HepG2 (cell line): Measurements from ENCODE around the gene PTHLH. TPM values are rescaled to one million over a fixed set of nuclear protein-coding genes. Genes with fewer than 3 reads are reported as not detected.

ENCODE experiments used
- ATAC-seq: fragments of 200-7000 bp; cut with Tn5 transposase; 3 replicates; pipeline ENCODE4 v1.9.1; 2020; ENCODE audit warnings: mild to moderate bottlenecking, moderate library complexity
- BruUV-seq: library from RNA; stranded (reverse); fragments of 400-500 nt; replicated peaks from 2 replicates; lab custom pipeline; 2021; lab: Mats Ljungman, UMichigan
- CTCF ChIA-PET: fragments of 300-600 bp; formaldehyde crosslinking; extraction: SDS; loops from one replicate; lab custom pipeline; 2021; ENCODE audit warnings: low total read pairs, inconsistent platforms, low intra/inter-chr PET ratio; lab: Yijun Ruan, JAX
- POLR2A ChIA-PET: fragments of 350-600 bp; sonication (Branson Sonifier 250); formaldehyde crosslinking; loops from one replicate; lab custom pipeline; 2020; ENCODE audit warnings: antibody characterized with exemption, inconsistent platforms; lab: Yijun Ruan, JAX
- DNase-seq: peaks from one replicate; pipeline ENCODE4 v3.0.0-alpha.2; 2015; ENCODE audit warnings: low spot score
- FAIRE-seq: peaks from 3 replicates; lab custom pipeline; 2011; peaks lifted over from hg19 to GRCh38; lab: Jason Lieb, UNC
- H2AFZ ChIP-seq: one replicate; pipeline ENCODE4 v1.6.1; 2011; ENCODE audit warnings: low read length, inconsistent platforms
- H3K27ac ChIP-seq: fragments of 300-600 bp; 3 replicates; pipeline ENCODE4 v1.8.0; 2011; ENCODE audit warnings: mixed run types, mild to moderate bottlenecking, mixed read lengths, low read length, inconsistent platforms; ENCODE audit not compliant: insufficient read depth; ENCODE audit errors: extremely low read length
- H3K27me3 ChIP-seq, 2 experiments: fragments of 200-600 bp in 1 of 2; 2 replicates in 1 of 2; 3 replicates in 1 of 2; pipeline versions ENCODE4 v1.6.0 to v1.8.0; 2011; ENCODE audit warnings: low read length in 2 of 2, mild to moderate bottlenecking in 2 of 2, moderate library complexity in 2 of 2, inconsistent platforms in 1 of 2; ENCODE audit not compliant: insufficient read depth in 2 of 2, control insufficient read depth in 1 of 2
- H3K36me3 ChIP-seq, 2 experiments: fragments of 200-600 bp in 1 of 2; replicated peaks in 1 of 2; 2 replicates in 1 of 2; 3 replicates in 1 of 2; pipeline versions ENCODE4 v1.5.1 to v1.8.0; 2011; ENCODE audit warnings: low read length in 2 of 2, inconsistent platforms in 1 of 2; ENCODE audit not compliant: insufficient read depth in 2 of 2, control insufficient read depth in 1 of 2
- H3K4me1 ChIP-seq: 2 replicates; pipeline ENCODE4 v1.5.1; 2012; ENCODE audit warnings: low read length, inconsistent platforms; ENCODE audit not compliant: insufficient read depth
- H3K4me2 ChIP-seq: 2 replicates; pipeline ENCODE4 v1.6.0; 2011; ENCODE audit warnings: low read depth, low read length, inconsistent platforms
- H3K4me3 ChIP-seq, 3 experiments: fragments of 200-600 bp in 1 of 3; sonication (generic), shearing (Covaris generic) in 1 of 3; replicated peaks in 1 of 3; 2 replicates each; pipeline ENCODE4 v1.5.1; 2011 to 2016; ENCODE audit warnings: low read length in 3 of 3, inconsistent platforms in 2 of 3, low read depth in 2 of 3, mild to moderate bottlenecking in 2 of 3, control low read depth in 1 of 3, mixed read lengths in 1 of 3; ENCODE audit not compliant: insufficient read depth in 1 of 3
- H3K79me2 ChIP-seq: one replicate; pipeline ENCODE4 v1.6.1; 2011; ENCODE audit warnings: low read length, inconsistent platforms; ENCODE audit not compliant: insufficient read depth
- H3K9ac ChIP-seq: 2 replicates; pipeline ENCODE4 v1.6.0; 2011; ENCODE audit warnings: mild to moderate bottlenecking, low read depth, low read length, inconsistent platforms; ENCODE audit not compliant: insufficient read depth
- H3K9me3 ChIP-seq: 2 replicates; pipeline ENCODE4 v1.5.1; 2012; ENCODE audit warnings: mild to moderate bottlenecking, low read length
- H4K20me1 ChIP-seq: 2 replicates; pipeline ENCODE4 v1.6.0; 2011; ENCODE audit warnings: inconsistent platforms, mild to moderate bottlenecking, low read length, moderate library complexity; ENCODE audit not compliant: insufficient read depth
- AGO2 ChIP-seq: fragments of 200-400 bp; formaldehyde crosslinking; optimal IDR thresholded peaks from 2 replicates; pipeline ENCODE3; 2017; ENCODE audit warnings: mild to moderate bottlenecking, low read depth, low read length, moderate library complexity
- BCL3 ChIP-seq: sonication (generic); formaldehyde crosslinking; IDR thresholded peaks from 2 replicates; pipeline ENCODE4 v1.5.1; 2020; ENCODE audit warnings: mild to moderate bottlenecking, missing genetic modification reagents, moderate library complexity
- CAMTA2 ChIP-seq: sonication (generic); formaldehyde crosslinking; IDR thresholded peaks from 2 replicates; pipeline ENCODE4 v1.4.0; 2020; ENCODE audit warnings: mild to moderate bottlenecking, missing genetic modification reagents, borderline replicate concordance
- HINFP ChIP-seq: sonication (generic); formaldehyde crosslinking; IDR thresholded peaks from 2 replicates; pipeline ENCODE4 v1.4.0; 2020; ENCODE audit warnings: low read depth, mild to moderate bottlenecking, missing genetic modification reagents
- HOXA9 ChIP-seq: sonication (generic); formaldehyde crosslinking; IDR thresholded peaks from 2 replicates; pipeline ENCODE4 v1.8.1; 2022; ENCODE audit warnings: missing genetic modification reagents, mild to moderate bottlenecking, moderate library complexity, borderline replicate concordance
- MEF2D ChIP-seq: sonication (generic); formaldehyde crosslinking; IDR thresholded peaks from 2 replicates; pipeline ENCODE4 v1.5.1; 2020; ENCODE audit warnings: mild to moderate bottlenecking, missing genetic modification reagents
- ONECUT2 ChIP-seq: sonication (generic); formaldehyde crosslinking; IDR thresholded peaks from 2 replicates; pipeline ENCODE4 v1.4.0; 2020; ENCODE audit warnings: missing genetic modification reagents
- POLR2G ChIP-seq: fragments of 200-400 bp; formaldehyde crosslinking; IDR thresholded peaks from 2 replicates; pipeline ENCODE4 v1.6.1; 2018; ENCODE audit warnings: mild to moderate bottlenecking, low read depth, low read length, moderate library complexity
- RXRA ChIP-seq: sonication (generic); formaldehyde crosslinking; IDR thresholded peaks from 2 replicates; pipeline ENCODE4 v1.5.1; 2020; ENCODE audit warnings: missing genetic modification reagents
- SNAI1 ChIP-seq: sonication (generic); formaldehyde crosslinking; IDR thresholded peaks from 2 replicates; pipeline ENCODE4 v1.5.0; 2020; ENCODE audit warnings: mild to moderate bottlenecking, missing genetic modification reagents, borderline replicate concordance
- TRIM22 ChIP-seq: fragments of 450-650 bp; IDR thresholded peaks from 2 replicates; pipeline ENCODE4 v1.6.1; 2017
- ZNF292 ChIP-seq: sonication (generic); formaldehyde crosslinking; IDR thresholded peaks from 2 replicates; pipeline ENCODE4 v1.8.1; 2022; ENCODE audit warnings: mild to moderate bottlenecking, low read depth, missing genetic modification reagents, borderline replicate concordance
- ZNF616 ChIP-seq: sonication (generic); formaldehyde crosslinking; IDR thresholded peaks from 2 replicates; pipeline ENCODE4 v1.5.0; 2020; ENCODE audit warnings: low read depth, mild to moderate bottlenecking, missing genetic modification reagents
- ZNF639 ChIP-seq: conservative IDR thresholded peaks from 2 replicates; pipeline ENCODE4 v1.6.1; 2018; ENCODE audit warnings: missing genetic modification reagents
- ZNF678 ChIP-seq: sonication (generic); formaldehyde crosslinking; IDR thresholded peaks from 2 replicates; pipeline ENCODE4 v1.4.0; 2020; ENCODE audit warnings: mild to moderate bottlenecking, missing genetic modification reagents
- ZNF770 ChIP-seq: sonication (generic); formaldehyde crosslinking; IDR thresholded peaks from 2 replicates; pipeline ENCODE4 v1.5.0; 2020; ENCODE audit warnings: mild to moderate bottlenecking, missing genetic modification reagents
- WGBS: methylation state at CpG from one replicate; pipeline ENCODE4 v1.1.6; 2017; ENCODE audit warnings: low lambda C conversion rate; 5-methylcytosine and 5-hydroxymethylcytosine counted together
- in situ Hi-C: cut with HindIII; loops from 2 replicates; pipeline ENCODE4 v1.10.0; 2017; ENCODE audit warnings: low pct_unique_long_range_greater_than_20kb; ENCODE audit not compliant: extremely low pct_ligation_motif_present
- intact Hi-C: fragments of 100-400 bp; cut with micrococcal nuclease; formaldehyde crosslinking; loops from one replicate; pipeline ENCODE4 v1.10.0; 2022; ENCODE audit not compliant: unreplicated experiment
- polyA plus RNA-seq, 8 experiments: library from polyadenylated mRNA; depleted of rRNA in 3 of 8; stranded (reverse) in 7 of 8; unstranded in 1 of 8; fragments of >200 nt; fragmentation: Illumina TruSeq in 4 of 8; extraction: Trizol in 4 of 8; gene quantifications; 2 replicates each; pipeline versions ENCODE4 v1.2.1 to v1.2.3, GENCODE V29; 2011 to 2016; ENCODE audit warnings: low read depth in 4 of 8, missing spikeins in 1 of 8, mixed read lengths in 1 of 8; ENCODE audit not compliant: insufficient read depth in 1 of 8
- total RNA-seq, 5 experiments: library from RNA; depleted of rRNA; stranded (reverse); fragments of >200 nt; fragmentation: Illumina TruSeq; extraction: Trizol; gene quantifications; 2 replicates each; pipeline ENCODE4 v1.2.3, GENCODE V29; 2016; ENCODE audit warnings: low read depth in 1 of 5

The PTHLH gene
- total and polyA plus RNA-seq, 2 of the 13 experiments (the other 11 are each of a cell fraction or from before 2014, with no cell fraction given), result 0.22 TPM; not detected in 1

- no peak overlapping the region for H3K27ac ChIP-seq
Measured at GRCh38 chr12:27915536-27915935, 57.0 kb downstream of the PTHLH start.

More at GRCh38 chr12:27915536-27915935, 57.0 kb downstream of the PTHLH start:
- Histone ChIP-seq H3K36me3 (no peaks in the 10 kb centered on the region), H3K79me2 (no peaks in the 10 kb centered on the region), H3K4me3 (no peak overlapping the region)
- intact Hi-C loops, result no loop called here
- TF ChIP-seq ZNF770 (CRISPR knock-in tag) (no peak), ZNF616 (CRISPR knock-in tag) (no peak), TRIM22 (no peak), ZNF639 (CRISPR knock-in tag) (no peak), ONECUT2 (CRISPR knock-in tag) (no peak), ZNF678 (CRISPR knock-in tag) (no peak), MEF2D (CRISPR knock-in tag) (no peak), HINFP (CRISPR knock-in tag) (no peak), HOXA9 (CRISPR knock-in tag) (no peak), ZNF292 (CRISPR knock-in tag) (no peak), CAMTA2 (CRISPR knock-in tag) (no peak), RXRA (CRISPR knock-in tag) (no peak), SNAI1 (CRISPR knock-in tag) (no peak), BCL3 (CRISPR knock-in tag) (no peak), AGO2 (no peak), POLR2G (no peak)
- TF ChIP-seq, all 625 proteins: peak for 0
- 44% methylated on average over 1 of the region's 1 CpG for WGBS
- no peak for ATAC-seq
- no peaks in the 10 kb centered on the region for H4K20me1 ChIP-seq
- DNase-seq, result no peak
- H2AFZ ChIP-seq, result no peak overlapping the region
- FAIRE-seq, result no peak
- ChIA-PET POLR2A (no interaction called here), CTCF (no interaction called here)
- H3K4me1 ChIP-seq, result peaks cover 24% of the 10 kb centered on the region
- H3K9me3 ChIP-seq, result no peaks in the 10 kb centered on the region
- no peak overlapping the region for H3K9ac ChIP-seq
- H3K4me2 ChIP-seq, result no peak overlapping the region
- BruUV-seq, result no TSS peak
- no peaks in the 10 kb centered on the region for H3K27me3 ChIP-seq
- in situ Hi-C loops, result no loop called here
